Measurements from ENCODE around the gene B3GNT9.

Gene B3GNT9

GRCh38 chr16:67166110-67166547 lies 15.3 kb upstream of the B3GNT9 start:
- no peak for DNase-seq

- no peak for DNase-seq
These were observed 14.6 kb upstream of the B3GNT9 start for GRCh38 chr16:67165121-67166078.

GRCh38 chr16:67164599-67165061 lies 13.8 kb upstream of the B3GNT9 start, which contains the start of gene HSF4:
Gene HSF4 (plus strand): TSS chr16:67164745. CDS start chr16:67164812, 67 bp downstream.
- no peak for DNase-seq

GRCh38 chr16:67163999-67164558 lies 13.3 kb upstream of the B3GNT9 start:
- no peak for DNase-seq

GRCh38 chr16:67163164-67163998 lies 12.6 kb upstream of the B3GNT9 start:
- DNase-seq, result peak; percentile 39

- no peak for DNase-seq
These were observed 11.8 kb upstream of the B3GNT9 start for GRCh38 chr16:67162506-67163163.

GRCh38 chr16:67161595-67162058 lies 10.8 kb upstream of the B3GNT9 start:
- DNase-seq, result no peak

- DNase-seq, result no peak
These were observed 8.1 kb upstream of the B3GNT9 start for GRCh38 chr16:67158637-67159600.

GRCh38 chr16:67157892-67158635 lies 7.3 kb upstream of the B3GNT9 start:
- DNase-seq, result no peak

- DNase-seq, result no peak
These were observed 6.4 kb upstream of the B3GNT9 start for GRCh38 chr16:67157106-67157748.

GRCh38 chr16:67156143-67156844 lies 5.5 kb upstream of the B3GNT9 start:
- no peak for DNase-seq

GRCh38 chr16:67155295-67156142 lies 4.7 kb upstream of the B3GNT9 start:
- DNase-seq, result peak; percentile 12

GRCh38 chr16:67154578-67155294 lies 3.9 kb upstream of the B3GNT9 start:
- no peak for DNase-seq

- no peak for DNase-seq
These were observed 766 bp upstream of the B3GNT9 start for GRCh38 chr16:67151431-67152097.

GRCh38 chr16:67150047-67150832 lies 558 bp downstream of the B3GNT9 start:
- DNase-seq, result no peak

Data from NCI-H1048 (cell line).